PC-3 (cell line): ENCODE measurements around the gene MIXL1.
A peak's percentile ranks its signal among the peaks of the same experiment; 100 is the strongest.

Experiments
- EZH2 ChIP-seq: fragments of 300-600 bp; sonication (generic); IDR thresholded peaks from one replicate; pipeline ENCODE4 v1.6.1; 2017; ENCODE audit warnings: antibody characterized with exemption, mild to moderate bottlenecking, low read length; ENCODE audit not compliant: unreplicated experiment
- TF ChIP-seq, protein P1 (sequence below): fragments of 300-600 bp; sonication (generic); conservative IDR thresholded peaks from 2 replicates; pipeline ENCODE4 v1.5.1; 2017; ENCODE audit warnings: antibody characterized with exemption, low read depth, mild to moderate bottlenecking, low read length

DNA sequence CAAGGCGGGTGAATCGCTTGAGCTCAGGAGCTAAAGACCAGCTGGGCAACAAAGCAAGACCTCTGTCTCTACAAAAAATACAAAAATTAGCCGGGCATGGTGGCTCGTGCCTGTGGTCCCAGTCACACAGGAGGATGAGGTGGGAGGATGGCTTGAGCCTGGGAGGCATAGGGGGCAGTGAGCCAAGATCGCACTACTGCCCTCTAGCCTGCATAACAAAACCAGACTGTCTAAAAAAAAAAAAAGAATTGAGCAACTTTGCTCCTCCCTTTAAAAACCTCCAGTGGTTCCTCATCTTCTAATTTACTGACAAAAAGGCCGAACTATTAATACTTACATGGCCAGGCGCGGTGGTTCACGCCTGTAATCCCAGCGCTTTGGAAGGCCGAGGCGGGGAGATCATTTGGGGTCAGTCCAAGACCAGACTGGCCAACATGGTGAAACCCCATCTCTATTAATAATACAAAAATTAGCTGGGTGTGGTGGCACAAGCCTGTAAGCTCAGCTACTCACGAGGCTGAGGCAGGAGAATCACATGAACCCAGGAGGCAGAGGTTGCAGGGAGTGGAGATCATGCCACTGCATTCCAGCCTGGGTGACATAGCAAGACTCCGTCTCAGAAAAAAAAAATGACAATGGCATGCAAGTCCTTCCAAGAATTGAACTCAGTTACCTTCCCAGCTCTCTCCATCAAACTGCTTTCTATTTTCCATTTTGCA lies 41.3 kb upstream of the MIXL1 start:
- TF ChIP-seq, protein P1, sequence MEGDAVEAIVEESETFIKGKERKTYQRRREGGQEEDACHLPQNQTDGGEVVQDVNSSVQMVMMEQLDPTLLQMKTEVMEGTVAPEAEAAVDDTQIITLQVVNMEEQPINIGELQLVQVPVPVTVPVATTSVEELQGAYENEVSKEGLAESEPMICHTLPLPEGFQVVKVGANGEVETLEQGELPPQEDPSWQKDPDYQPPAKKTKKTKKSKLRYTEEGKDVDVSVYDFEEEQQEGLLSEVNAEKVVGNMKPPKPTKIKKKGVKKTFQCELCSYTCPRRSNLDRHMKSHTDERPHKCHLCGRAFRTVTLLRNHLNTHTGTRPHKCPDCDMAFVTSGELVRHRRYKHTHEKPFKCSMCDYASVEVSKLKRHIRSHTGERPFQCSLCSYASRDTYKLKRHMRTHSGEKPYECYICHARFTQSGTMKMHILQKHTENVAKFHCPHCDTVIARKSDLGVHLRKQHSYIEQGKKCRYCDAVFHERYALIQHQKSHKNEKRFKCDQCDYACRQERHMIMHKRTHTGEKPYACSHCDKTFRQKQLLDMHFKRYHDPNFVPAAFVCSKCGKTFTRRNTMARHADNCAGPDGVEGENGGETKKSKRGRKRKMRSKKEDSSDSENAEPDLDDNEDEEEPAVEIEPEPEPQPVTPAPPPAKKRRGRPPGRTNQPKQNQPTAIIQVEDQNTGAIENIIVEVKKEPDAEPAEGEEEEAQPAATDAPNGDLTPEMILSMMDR: peak; percentile 78
- no peak for TF ChIP-seq EZH2
